ENCODE measurements around the gene TM6SF1. TPM values are rescaled to one million over a fixed set of nuclear protein-coding genes. Genes with fewer than 3 reads are reported as not detected.

TM6SF1 gene
- total and polyA plus RNA-seq, 4 donors: 0.65 to 2.1 (median 1.3) TPM

Small RNA genes lying within 50 kb of the gene (small RNA-seq; reads per million reads assigned to genes)
- not detected for gene MIR4515

Other genes starting within 250 kb of the TM6SF1 start
- 10 to 100 TPM in 1 of 2 donors, 1 to 10 TPM in 1; 4.3 to 62.0 TPM for gene HOMER2, start 154.9 kb upstream of the TM6SF1 start, total RNA-seq
- 10 to 100 TPM; 22.1 to 25.0 TPM for gene HOMER2, start 154.9 kb upstream of the TM6SF1 start, polyA plus RNA-seq
- 10 to 100 TPM; 12.9 to 26.1 TPM for gene RAMAC, start 121.4 kb upstream of the TM6SF1 start, total RNA-seq
- 10 to 100 TPM; 10.0 to 20.3 TPM for gene RAMAC, start 121.4 kb upstream of the TM6SF1 start, polyA plus RNA-seq
- gene C15orf40, start 96.0 kb upstream of the TM6SF1 start, total RNA-seq: 10 to 100 TPM in 1 of 2 donors, 1 to 10 TPM in 1; 9.0 to 13.6 TPM
- gene C15orf40, start 96.0 kb upstream of the TM6SF1 start, polyA plus RNA-seq: 10 to 100 TPM in 1 of 2 donors, 1 to 10 TPM in 1; 7.3 to 25.2 TPM
- 10 to 100 TPM; 37.8 to 43.9 TPM for gene BTBD1, start 40.4 kb upstream of the TM6SF1 start, total RNA-seq
- 10 to 100 TPM in 1 of 2 donors, 1 to 10 TPM in 1; 8.6 to 17.3 TPM for gene BTBD1, start 40.4 kb upstream of the TM6SF1 start, polyA plus RNA-seq
- 1 to 10 TPM; 1.1 to 3.5 TPM for gene HDGFL3, start 100.2 kb downstream of the TM6SF1 start, total RNA-seq
- under 1 TPM; 0.44 to 0.92 TPM for gene HDGFL3, start 100.2 kb downstream of the TM6SF1 start, polyA plus RNA-seq
- under 1 TPM; 0.14 to 0.17 TPM for gene BNC1, start 177.0 kb downstream of the TM6SF1 start, total RNA-seq
- gene BNC1, start 177.0 kb downstream of the TM6SF1 start, polyA plus RNA-seq: under 1 TPM in 1 of 2 donors, not detected in 1; 0.07 TPM